Measurements from ENCODE around the gene CGB7. TPM values are rescaled to one million over a fixed set of nuclear protein-coding genes. Genes with fewer than 3 reads are reported as not detected.
A peak's percentile ranks its signal among the peaks of the same experiment; 100 is the strongest.

CGB7 gene
- total and polyA plus RNA-seq, 9 of the 15 experiments (the other 6 are each of a cell fraction or from before 2014, with no cell fraction given), result not detected

GRCh38 chr19:49102303-49102702 is 44.8 kb upstream of the CGB7 start:
- in situ Hi-C loops (cut with MboI), result no loop called here
- H3K9ac ChIP-seq (ENCODE audit: insufficient read depth in 1 of 2, low read depth in 2 of 2, low read length in 2 of 2), result no peak overlapping the region
- H3K27me3 ChIP-seq (ENCODE audit: control insufficient read depth in 2 of 2, insufficient read depth in 2 of 2, low read length in 2 of 2), result no peaks in the 10 kb centered on the region
- H3K36me3 ChIP-seq (ENCODE audit: control insufficient read depth, insufficient read depth, low read length), result peaks cover 98% of the 10 kb centered on the region
- WGBS (ENCODE audit: insufficient coverage, low coverage, missing lambda C conversion rate), result 97% methylated on average over 10 of the region's 12 CpGs
- H2AFZ ChIP-seq (ENCODE audit: low read depth, low read length), result no peak overlapping the region
- DNase-seq (ENCODE audit: extremely low read depth in 1 of 4, low spot score in 3 of 4) (peak in 1 of 4 experiments; percentile 16), FAIRE-seq (no peak), ATAC-seq (no peak)
- peaks cover 37% of the 10 kb centered on the region for H3K79me2 ChIP-seq (ENCODE audit: control insufficient read depth, insufficient read depth, low read length)
- peaks cover 11% of the 10 kb centered on the region for H3K9me1 ChIP-seq (ENCODE audit: control insufficient read depth, insufficient read depth, low read length)
- POLR2A ChIA-PET, result interaction anchor here (1.1 kb wide), 1 partner anchor 12 kb away, joined by 3 read pairs; the partner anchor contains the start of gene LIN7B
- BruUV-seq (replicated peaks), result no TSS peak
- intact Hi-C loops (cut with micrococcal nuclease), result no loop called here
- peaks cover 0 to 38% of the 10 kb centered on the region in 2 experiments; a peak in 3 of 5 replicates for H3K4me1 ChIP-seq (replicated peaks in 1 of 2; ENCODE audit: control insufficient read depth in 2 of 2, insufficient read depth in 2 of 2, low read length in 2 of 2)
- H3K4me3 ChIP-seq, result no peak overlapping the region
- H4K20me1 ChIP-seq (replicated peaks; ENCODE audit: control insufficient read depth, insufficient read depth, low read length), result peaks cover 29% of the 10 kb centered on the region
- CTCF ChIA-PET (ENCODE audit: low intra/inter-chr PET ratio), result no interaction called here
- TF ChIP-seq POLR2G (IDR thresholded peaks at IDR 0.05; ENCODE audit: low read depth, low read length), result peak; percentile 60
- peak; percentile 60 for TF ChIP-seq RBFOX2 (IDR thresholded peaks at IDR 0.05; ENCODE audit: low read depth, low read length)
- no peak for TF ChIP-seq NONO (IDR thresholded peaks at IDR 0.05; ENCODE audit: low read depth in 2 of 2, low read length in 1 of 2)
- H3K27ac ChIP-seq (ENCODE audit: extremely low read depth, low read depth, low read length), result no peak overlapping the region
- H3K9me3 ChIP-seq (replicated peaks; ENCODE audit: control insufficient read depth, insufficient read depth, low read depth, low read length), result no peaks in the 10 kb centered on the region
- H3K4me2 ChIP-seq (ENCODE audit: insufficient read depth, low read length), result no peak overlapping the region

- ChIA-PET POLR2A (interaction anchor here (1.2 kb wide), 1 partner anchor 13 kb away, joined by 4 read pairs; the partner anchor contains the start of gene LIN7B), CTCF (ENCODE audit: low intra/inter-chr PET ratio) (interaction anchor here (1.0 kb wide), 1 partner anchor 28 kb away, joined by 5 read pairs; no protein-coding TSS in a partner anchor)
- WGBS (ENCODE audit: insufficient coverage, low coverage, missing lambda C conversion rate), result 76% methylated on average over 7 of the region's 12 CpGs
- no peak for TF ChIP-seq ZNF354B (CRISPR knock-in tag; IDR thresholded peaks at IDR 0.05)
- peak; percentile 36; the same call in 1 of the 2 replicates for TF ChIP-seq RBFOX2 (IDR thresholded peaks at IDR 0.05; ENCODE audit: low read depth, low read length)
- 0 out of 2 replicates have a peak, but pooled peaks have one; percentile 27 for TF ChIP-seq POLR2G (IDR thresholded peaks at IDR 0.05; ENCODE audit: low read depth, low read length)
- no peak for ATAC-seq
- Histone ChIP-seq H3K9me1 (ENCODE audit: control insufficient read depth, insufficient read depth, low read length) (peaks cover 5% of the 10 kb centered on the region), H3K27ac (ENCODE audit: extremely low read depth, low read depth, low read length) (no peak overlapping the region), H3K4me1 (replicated peaks in 1 of 2; ENCODE audit: control insufficient read depth in 2 of 2, insufficient read depth in 2 of 2, low read length in 2 of 2) (peaks cover 0 to 31% of the 10 kb centered on the region in 2 experiments; a peak in 3 of 5 replicates), H3K27me3 (ENCODE audit: control insufficient read depth in 2 of 2, insufficient read depth in 2 of 2, low read length in 2 of 2) (no peaks in the 10 kb centered on the region), H2AFZ (ENCODE audit: low read depth, low read length) (no peak overlapping the region), H3K36me3 (ENCODE audit: control insufficient read depth, insufficient read depth, low read length) (peaks cover 98% of the 10 kb centered on the region), H3K9ac (ENCODE audit: insufficient read depth in 1 of 2, low read depth in 2 of 2, low read length in 2 of 2) (peak overlapping the region in 1 of 2 experiments; percentile 66; a peak in 1 of 4 replicates), H4K20me1 (replicated peaks; ENCODE audit: control insufficient read depth, insufficient read depth, low read length) (peaks cover 22% of the 10 kb centered on the region), H3K4me3 (no peak overlapping the region), H3K79me2 (ENCODE audit: control insufficient read depth, insufficient read depth, low read length) (peaks cover 35% of the 10 kb centered on the region), H3K4me2 (ENCODE audit: insufficient read depth, low read length) (no peak overlapping the region), H3K9me3 (replicated peaks; ENCODE audit: control insufficient read depth, insufficient read depth, low read depth, low read length) (no peaks in the 10 kb centered on the region)
- peak in 2 of 4 experiments; percentile 32 to 33 for DNase-seq (ENCODE audit: extremely low read depth in 1 of 4, low spot score in 3 of 4)
- FAIRE-seq, result no peak
- in situ Hi-C loops (cut with MboI), result no loop called here
- intact Hi-C loops (cut with micrococcal nuclease), result no loop called here
- no TSS peak for BruUV-seq (replicated peaks)
These were observed 43.6 kb upstream of the CGB7 start for GRCh38 chr19:49101160-49101559.
